ENCODE results near the gene BAX. TPM values are rescaled to one million over a fixed set of nuclear protein-coding genes. Genes with fewer than 3 reads are reported as not detected.

The BAX gene
- total RNA-seq, 4 donors from 2014 or later: 25.1 to 29.6 (median 27.5) TPM

- Histone ChIP-seq H3K36me3 (no peaks in the 10 kb centered on the region), H3K27me3 (no peaks in the 10 kb centered on the region), H3K27ac (no peak overlapping the region), H3K4me3 (no peak overlapping the region), H3K9me3 (no peaks in the 10 kb centered on the region), H3K4me1 (peaks cover 14% of the 10 kb centered on the region)
- DNase-seq (ENCODE audit: low spot score in 2 of 2): no peak
- 70% methylated on average over 15 of the region's 15 CpGs for WGBS
- no peak for TF ChIP-seq POLR2AphosphoS5 (IDR thresholded peaks at IDR 0.05)
- no peak for TF ChIP-seq EP300 (IDR thresholded peaks at IDR 0.05)
- TF ChIP-seq CTCF (IDR thresholded peaks at IDR 0.05): no peak
- TF ChIP-seq POLR2A (IDR thresholded peaks at IDR 0.05): no peak
Measured at GRCh38 chr19:48928164-48929025, 26.3 kb upstream of the BAX start.

GRCh38 chr19:48933382-48933932 is 21.2 kb upstream of the BAX start, which contains the start of gene DHDH:
Gene DHDH, plus strand, starts transcription at chr19:48933699. Its CDS starts 23 bp downstream, at chr19:48933722.
- H3K27ac ChIP-seq: no peak within 1 kb of the TSS
- H3K9me3 ChIP-seq: no peaks in the 10 kb centered on the region
- WGBS: 0% methylated on average over 43 of the region's 43 CpGs

GRCh38 chr19:48934837-48935236 is 19.8 kb upstream of the BAX start:
- no peaks in the 10 kb centered on the region for H3K27me3 ChIP-seq
- no peaks in the 10 kb centered on the region for H3K36me3 ChIP-seq
- no peaks in the 10 kb centered on the region for H3K9me3 ChIP-seq
- no peak overlapping the region for H3K27ac ChIP-seq
- H3K4me3 ChIP-seq: no peak overlapping the region
- no peak for DNase-seq (ENCODE audit: low spot score in 2 of 2)
- WGBS: 90% methylated on average over 19 of the region's 19 CpGs
- H3K4me1 ChIP-seq: peaks cover 12% of the 10 kb centered on the region
- no peak for TF ChIP-seq POLR2A (IDR thresholded peaks at IDR 0.05)
- TF ChIP-seq POLR2AphosphoS5 (IDR thresholded peaks at IDR 0.05): no peak
- no peak for TF ChIP-seq CTCF (IDR thresholded peaks at IDR 0.05)
- no peak for TF ChIP-seq EP300 (IDR thresholded peaks at IDR 0.05)

More at GRCh38 chr19:48933382-48933932, 21.2 kb upstream of the BAX start, which contains the start of gene DHDH:
- no peaks in the 10 kb centered on the region for H3K36me3 ChIP-seq
- TF ChIP-seq CTCF (IDR thresholded peaks at IDR 0.05): no peak
- DNase-seq (ENCODE audit: low spot score in 2 of 2): peak; percentile 84 to 86
- no peaks in the 10 kb centered on the region for H3K27me3 ChIP-seq
- peaks cover 12% of the 10 kb centered on the region for H3K4me1 ChIP-seq
- H3K4me3 ChIP-seq: peak within 1 kb of the TSS; percentile 48

- Histone ChIP-seq H3K9me3 (no peaks in the 10 kb centered on the region), H3K4me1 (peaks cover 12% of the 10 kb centered on the region), H3K27ac (no peak overlapping the region), H3K4me3 (no peak overlapping the region), H3K27me3 (no peaks in the 10 kb centered on the region), H3K36me3 (no peaks in the 10 kb centered on the region)
- no peak for DNase-seq (ENCODE audit: low spot score in 2 of 2)
- TF ChIP-seq POLR2AphosphoS5 (IDR thresholded peaks at IDR 0.05) (no peak), CTCF (IDR thresholded peaks at IDR 0.05) (no peak), EP300 (IDR thresholded peaks at IDR 0.05) (no peak), POLR2A (IDR thresholded peaks at IDR 0.05) (no peak)
- WGBS: 97% methylated on average over 25 of the region's 25 CpGs
Measured at GRCh38 chr19:48935864-48936263, 18.8 kb upstream of the BAX start.

- TF ChIP-seq CTCF (IDR thresholded peaks at IDR 0.05): no peak
- no peak for TF ChIP-seq POLR2AphosphoS5 (IDR thresholded peaks at IDR 0.05)
- TF ChIP-seq POLR2A (IDR thresholded peaks at IDR 0.05): no peak
- TF ChIP-seq EP300 (IDR thresholded peaks at IDR 0.05): no peak
- H3K36me3 ChIP-seq: no peaks in the 10 kb centered on the region
- no peaks in the 10 kb centered on the region for H3K27me3 ChIP-seq
- no peaks in the 10 kb centered on the region for H3K9me3 ChIP-seq
- DNase-seq (ENCODE audit: low spot score in 2 of 2): no peak
- no peak overlapping the region for H3K4me3 ChIP-seq
- H3K4me1 ChIP-seq: peaks cover 7% of the 10 kb centered on the region
- no peak overlapping the region for H3K27ac ChIP-seq
- WGBS: 84% methylated on average over 7 of the region's 7 CpGs
Measured at GRCh38 chr19:48938256-48938655, 16.4 kb upstream of the BAX start.
